Measurements from ENCODE around the gene NADSYN1.
"Not testable (repeated sequence)": the region's sequence is repeated elsewhere in the genome, so short reads cannot be mapped to it uniquely, and the experiment has no call there.

The NADSYN1 gene

DNA sequence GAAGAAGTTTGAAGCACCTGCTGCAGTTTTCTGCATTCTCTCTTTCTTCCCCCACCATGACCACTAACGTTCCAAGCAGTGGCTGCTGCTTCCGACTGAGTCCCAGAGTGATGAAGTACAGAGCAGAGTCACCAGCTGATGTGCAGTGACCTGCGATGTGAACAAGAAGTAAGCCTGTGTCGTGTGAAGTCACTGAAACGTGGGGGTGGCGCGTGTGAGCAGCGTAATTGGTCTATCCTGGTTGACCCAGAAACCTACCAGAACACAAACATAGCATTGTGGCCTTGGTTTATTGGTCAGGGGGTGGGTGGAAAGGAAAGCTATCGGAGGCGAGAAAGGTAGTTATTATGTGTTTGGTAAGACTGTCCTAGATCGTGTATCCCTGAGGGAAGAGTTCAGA lies 77.6 kb downstream of the NADSYN1 start:
- no peak for FAIRE-seq

DNA sequence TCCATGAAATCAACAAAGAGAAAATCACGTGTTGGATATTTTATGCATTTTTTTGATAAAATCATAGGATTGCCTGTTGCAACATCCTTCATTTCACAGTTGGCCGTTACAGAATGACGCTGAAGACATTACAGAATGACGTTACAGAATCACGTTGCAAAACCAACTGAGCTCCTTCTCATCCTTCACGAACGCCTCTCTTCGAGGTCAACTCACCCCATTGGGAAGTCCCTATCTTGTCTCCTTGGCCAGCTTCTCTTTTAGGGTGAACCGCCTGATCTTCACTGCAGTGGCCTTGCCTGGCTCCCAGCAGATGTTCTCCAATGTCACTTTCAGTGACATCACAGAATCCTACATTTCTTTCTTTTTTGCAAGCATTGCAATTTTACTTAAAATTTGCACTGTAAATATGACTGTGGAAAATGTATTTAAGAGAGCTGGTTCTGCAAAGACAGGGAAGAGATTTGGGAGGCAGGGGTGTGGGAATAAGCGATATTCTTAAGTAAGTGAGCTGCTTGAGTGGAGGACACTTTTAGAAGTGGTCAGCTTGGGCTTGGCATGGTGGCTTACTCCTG lies 79.1 kb downstream of the NADSYN1 start:
- FAIRE-seq, result no peak

DNA sequence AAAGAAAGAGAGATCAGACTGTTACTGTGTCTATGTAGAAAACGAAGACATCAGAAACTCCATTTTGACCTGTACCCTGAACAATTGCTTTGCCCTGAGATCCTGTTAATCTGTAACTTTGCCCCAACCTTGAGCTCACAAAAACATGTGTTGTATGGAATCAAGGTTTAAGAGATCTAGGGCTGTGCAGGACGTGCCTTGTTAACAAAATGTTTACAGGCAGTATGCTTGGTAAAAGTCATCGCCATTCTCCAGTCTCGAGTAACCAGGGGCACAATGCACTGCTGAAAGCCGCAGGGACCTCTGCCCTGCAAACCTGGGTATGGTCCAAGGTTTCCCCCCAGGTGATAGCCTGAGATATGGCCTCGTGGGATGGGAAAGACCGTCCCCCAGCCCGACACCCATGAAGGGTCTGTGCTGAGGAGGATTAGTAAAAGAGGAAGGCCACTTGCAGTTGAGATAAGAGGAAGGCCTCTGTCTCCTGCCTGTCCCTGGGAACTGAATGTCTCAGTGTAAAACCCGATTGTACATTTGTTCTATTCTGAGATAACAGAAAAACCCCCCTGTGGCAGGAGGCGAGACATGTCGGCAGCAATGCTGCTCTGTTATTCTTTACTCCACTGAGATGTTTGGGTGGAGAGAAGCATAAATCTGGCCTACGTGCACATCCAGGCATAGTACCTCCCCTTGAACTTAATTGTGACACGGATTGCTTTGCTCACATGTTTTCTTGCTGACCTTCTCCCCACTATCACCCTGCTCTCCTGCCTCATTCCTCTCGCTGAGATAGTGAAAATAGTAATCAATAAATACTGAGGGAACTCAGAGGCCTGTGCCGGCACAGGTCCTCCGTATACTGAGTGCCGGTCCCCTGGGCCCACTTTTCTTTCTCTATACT lies 82.0 kb downstream of the NADSYN1 start:
- FAIRE-seq, result not testable (repeated sequence)

DNA sequence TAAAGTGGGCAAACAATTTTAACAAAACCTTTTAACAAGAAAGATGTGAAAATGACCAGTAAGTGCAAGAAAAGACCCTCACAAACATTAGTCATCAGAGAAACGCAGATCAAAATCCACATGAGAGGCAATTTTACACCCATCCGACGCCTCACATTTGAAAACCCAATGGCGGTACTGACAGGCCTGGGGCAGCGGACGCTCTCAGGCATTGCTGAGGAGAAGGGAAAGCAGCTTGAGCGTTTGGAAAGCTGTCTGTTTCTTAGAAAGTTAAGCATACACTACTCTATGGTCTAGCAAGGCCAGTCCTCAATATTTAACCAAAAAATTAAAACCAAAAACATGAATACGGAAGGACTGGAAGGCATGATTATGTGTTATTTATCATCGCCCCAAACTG lies 82.8 kb downstream of the NADSYN1 start:
- FAIRE-seq, result no peak

DNA sequence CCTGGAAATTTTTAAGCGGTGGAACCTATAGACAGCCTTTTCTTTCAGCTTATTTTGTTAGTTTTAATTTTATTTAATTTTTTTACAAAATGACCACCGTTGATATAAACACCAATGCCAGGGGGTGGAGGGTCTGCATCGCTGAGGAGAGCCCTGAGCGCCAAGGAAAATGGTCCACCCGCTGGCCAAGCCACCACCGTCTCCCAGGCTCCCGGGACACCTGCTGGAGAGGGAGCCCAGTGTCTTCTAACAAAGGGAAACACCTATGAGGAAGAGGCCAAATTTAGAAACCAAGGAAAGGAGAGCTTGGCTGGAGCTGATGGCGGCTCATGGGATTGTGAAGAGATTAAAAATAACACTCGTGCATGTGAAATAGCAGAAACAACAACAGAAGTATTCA lies 84.5 kb downstream of the NADSYN1 start:
- FAIRE-seq, result no peak

DNA sequence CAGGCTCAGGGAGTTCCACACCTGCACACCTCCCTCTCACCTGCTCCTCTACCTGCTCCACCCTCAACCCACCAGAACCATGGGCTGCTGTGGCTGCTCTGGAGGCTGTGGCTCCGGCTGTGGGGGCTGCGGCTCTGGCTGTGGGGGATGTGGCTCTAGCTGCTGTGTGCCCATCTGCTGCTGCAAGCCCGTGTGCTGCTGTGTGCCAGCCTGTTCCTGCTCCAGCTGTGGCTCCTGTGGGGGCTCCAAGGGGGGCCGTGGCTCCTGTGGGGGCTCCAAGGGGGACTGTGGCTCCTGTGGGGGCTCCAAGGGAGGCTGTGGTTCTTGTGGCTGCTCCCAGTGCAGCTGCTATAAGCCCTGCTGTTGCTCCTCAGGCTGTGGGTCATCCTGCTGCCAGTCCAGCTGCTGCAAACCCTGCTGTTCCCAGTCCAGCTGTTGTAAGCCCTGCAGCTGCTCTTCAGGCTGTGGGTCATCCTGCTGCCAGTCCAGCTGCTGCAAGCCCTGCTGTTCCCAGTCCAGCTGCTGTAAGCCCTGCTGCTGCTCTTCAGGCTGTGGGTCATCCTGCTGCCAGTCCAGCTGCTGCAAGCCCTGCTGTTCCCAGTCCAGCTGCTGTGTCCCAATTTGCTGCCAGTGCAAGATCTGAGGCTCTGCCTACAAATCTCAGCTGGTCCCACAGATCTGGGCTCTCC lies 85.1 kb downstream of the NADSYN1 start, which contains the start of gene KRTAP5-8:
KRTAP5-8 (plus strand) TSS at position 49 of the 689 bp plus-strand sequence; CDS start at position 80, 31 bp downstream.
- not testable (repeated sequence) for FAIRE-seq

DNA sequence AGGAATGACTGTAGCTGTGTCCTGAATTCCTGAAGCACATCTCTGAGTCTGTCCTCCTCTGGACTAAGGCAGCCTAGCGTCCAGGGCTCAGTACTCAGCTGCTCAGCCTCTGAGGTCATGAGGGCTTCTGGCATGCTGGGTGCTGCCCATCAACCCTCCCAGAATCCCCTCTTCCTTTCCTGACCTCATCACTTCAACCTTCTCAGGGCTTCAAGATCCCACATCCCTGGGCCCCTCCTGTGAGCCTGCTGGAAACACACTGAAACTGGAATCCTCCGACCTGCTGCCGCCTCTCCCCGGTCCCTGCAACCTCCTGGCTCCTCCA lies 85.6 kb downstream of the NADSYN1 start:
- no peak for FAIRE-seq

DNA sequence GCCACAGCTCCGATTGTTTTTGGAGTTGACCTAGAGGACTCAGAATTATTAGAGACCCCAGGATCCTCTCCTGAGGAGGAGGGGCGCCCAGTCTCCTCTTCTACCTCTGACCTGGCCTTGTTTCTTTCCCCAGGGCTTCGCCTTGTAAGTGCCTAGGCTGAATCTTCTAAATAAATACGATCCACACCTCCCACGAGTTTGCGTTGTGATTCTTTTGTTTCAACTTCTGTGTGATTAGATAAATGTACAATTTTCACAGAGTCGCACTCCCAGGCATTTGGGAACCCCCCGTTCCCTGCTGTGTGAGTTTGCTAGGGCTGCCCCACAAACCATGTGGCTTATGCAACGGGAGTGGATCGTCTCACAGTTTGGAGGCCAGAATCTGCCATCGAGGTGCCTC lies 86.0 kb downstream of the NADSYN1 start:
- FAIRE-seq, result no peak

DNA sequence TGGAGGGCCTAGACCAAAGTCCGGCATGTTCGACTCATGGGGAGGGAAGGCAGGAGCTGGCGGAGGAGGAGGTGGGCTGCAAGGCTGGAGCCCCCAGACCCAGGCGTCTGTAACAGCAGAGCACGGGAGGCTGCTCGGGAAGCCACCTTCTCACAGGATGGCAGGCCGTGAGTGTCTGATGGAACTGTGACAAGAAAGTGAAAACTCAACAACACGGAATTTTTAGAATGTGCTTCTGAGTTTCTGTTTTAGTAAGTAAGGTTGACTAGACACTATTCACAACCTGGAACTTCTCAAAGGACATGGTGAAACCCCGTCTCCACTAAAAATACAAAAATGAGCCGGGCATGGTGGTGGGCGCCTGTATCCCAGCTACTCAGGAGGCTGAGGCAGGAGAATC lies 87.0 kb downstream of the NADSYN1 start:
- not testable (repeated sequence) for FAIRE-seq

DNA sequence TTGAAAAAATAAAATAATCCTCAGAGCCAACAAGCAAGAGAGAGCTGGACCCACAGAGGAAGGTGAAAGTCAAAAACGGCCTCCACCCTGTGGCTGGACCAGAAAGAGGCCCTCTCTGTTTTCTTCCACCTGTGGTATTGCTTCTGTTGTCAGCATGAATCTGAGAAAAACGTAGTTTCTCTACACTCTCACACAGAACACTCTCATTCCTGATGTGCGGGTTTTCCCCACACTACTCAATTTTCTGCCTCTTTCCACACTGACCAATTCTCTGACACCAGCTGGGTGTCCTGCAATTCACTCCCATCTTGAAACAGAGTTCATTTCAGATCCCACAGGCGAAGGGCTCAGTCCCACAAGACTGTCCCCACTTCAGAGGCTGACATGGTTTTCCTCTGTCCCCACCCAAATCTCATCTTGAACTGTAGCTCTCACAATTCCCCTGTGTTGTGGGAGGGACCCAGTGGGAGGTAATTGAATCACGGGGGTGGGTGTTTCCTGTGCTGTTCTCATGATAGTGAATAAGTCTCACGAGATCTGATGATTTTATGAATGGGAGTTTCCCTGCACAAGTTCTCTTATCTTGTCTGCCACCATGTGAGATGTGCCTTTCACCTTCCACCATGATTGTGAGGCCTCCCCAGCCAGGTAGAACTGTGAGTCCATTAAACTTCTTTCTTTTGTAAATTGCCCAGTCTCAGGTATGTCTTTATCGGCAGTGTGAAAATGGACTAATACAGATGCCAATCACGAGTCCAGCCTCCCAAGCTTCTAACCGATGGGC lies 87.7 kb downstream of the NADSYN1 start:
- not testable (repeated sequence) for FAIRE-seq

DNA sequence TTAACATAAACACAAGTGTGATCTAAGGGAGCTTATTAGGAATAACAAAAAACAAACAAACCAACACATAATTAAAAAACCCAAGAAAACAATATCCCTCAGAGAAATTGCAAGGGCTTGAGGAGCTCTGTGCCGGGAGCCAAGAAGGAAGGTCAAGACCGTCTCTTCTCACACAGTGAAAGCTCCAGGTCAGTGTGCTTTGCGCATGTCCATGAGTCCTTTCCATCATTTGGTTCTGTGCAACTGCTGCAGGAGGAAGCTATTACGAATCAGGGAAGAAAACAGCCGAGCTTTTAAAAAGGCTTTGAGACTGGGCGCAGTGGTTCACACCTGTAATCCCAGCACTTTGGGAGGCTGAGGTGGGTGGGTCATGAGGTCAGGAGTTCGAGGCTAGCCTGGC lies 89.4 kb downstream of the NADSYN1 start:
- FAIRE-seq, result no peak

DNA sequence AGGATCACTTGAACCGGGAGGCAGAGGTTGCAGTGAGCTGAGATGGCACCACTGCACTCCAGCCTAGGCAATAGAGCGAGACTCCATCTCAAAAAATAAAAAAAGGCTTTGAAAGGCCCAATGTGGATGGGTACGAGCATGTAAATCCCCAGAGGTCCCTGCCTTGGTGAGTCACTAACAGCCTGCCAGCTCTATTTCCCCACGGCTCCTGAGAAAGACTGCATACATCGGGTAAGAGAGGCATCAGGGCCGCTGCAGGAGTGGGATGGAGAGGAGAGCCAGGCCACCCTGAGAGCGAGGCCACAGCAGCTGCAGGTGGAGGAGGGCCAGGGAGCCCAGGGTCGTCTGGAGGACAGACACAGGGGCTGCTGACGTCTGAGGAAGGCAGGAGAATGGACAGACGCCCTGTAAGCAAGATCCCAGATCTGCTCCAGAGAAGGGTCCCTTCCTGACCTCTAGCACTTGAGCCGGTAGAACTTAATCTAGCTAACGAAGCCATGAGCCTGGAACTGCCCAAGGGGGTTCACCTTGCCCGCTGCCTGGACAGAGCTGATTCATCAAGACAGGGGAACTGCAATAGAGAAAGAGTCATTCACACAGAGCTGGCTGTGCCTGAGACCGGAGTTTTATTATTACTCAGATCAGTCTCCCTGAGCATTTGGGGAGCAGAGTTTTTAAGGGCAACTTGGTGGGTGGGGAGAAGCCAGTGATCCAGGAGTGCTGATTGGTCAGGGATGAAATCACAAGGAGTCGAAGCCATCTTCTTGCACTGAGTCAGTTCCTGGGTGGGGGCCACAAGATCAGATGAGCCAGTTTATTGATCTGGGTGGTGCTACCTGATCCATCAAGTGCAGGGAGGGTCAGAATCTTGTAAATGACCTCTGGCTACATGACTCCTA lies 90.1 kb downstream of the NADSYN1 start:
- no peak for FAIRE-seq

DNA sequence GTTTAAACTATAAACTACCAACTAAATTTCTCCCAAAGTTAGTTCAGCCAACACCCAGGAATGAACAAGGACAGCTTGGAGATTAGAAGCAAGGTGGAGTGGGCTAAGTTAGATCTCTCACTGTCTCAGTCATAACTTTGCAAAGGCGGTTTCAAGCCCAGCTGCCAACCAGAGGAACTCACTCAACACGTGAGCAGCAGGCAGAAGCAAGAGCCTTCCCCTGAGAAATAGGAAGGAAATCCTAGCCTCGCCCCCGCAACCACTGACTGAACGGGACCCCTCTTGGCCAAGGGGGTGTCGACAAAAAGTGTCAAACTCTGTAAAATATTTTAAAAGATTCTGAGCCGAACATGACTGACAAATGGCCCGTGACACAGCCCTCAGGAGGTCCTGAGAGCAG lies 90.9 kb downstream of the NADSYN1 start:
- no peak for FAIRE-seq

DNA sequence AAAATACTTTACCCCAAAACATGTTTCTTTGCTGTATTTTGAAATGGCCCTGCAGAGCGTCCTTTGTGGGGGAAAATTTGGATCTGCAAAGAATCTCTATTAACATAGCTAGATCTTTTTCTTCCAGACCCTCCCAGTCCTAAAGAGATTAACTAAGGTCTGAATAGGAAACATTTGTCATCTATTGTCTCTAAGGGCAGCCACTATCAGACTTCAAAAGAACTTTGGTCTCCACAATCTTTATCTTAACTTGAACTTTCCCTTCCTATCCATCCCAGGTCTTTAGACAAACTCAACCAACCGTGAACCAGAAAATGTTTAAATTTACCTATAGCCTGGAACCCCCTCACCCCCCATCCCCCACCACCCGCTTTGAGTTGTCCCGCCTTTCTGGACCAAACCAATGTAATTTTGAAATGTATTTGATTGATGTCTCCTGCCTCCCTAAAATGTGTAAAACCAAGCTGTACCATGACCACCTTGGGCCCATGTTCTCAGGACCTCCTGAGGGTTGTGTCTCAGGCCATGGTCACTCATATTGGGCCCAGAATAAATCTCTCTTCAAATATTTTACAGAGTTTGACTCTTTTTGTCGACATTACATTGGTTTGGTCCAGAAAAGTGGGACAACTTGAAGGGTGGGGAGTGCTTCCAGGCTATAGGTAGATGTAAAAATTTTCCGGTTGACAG lies 91.7 kb downstream of the NADSYN1 start:
- no peak for FAIRE-seq

DNA sequence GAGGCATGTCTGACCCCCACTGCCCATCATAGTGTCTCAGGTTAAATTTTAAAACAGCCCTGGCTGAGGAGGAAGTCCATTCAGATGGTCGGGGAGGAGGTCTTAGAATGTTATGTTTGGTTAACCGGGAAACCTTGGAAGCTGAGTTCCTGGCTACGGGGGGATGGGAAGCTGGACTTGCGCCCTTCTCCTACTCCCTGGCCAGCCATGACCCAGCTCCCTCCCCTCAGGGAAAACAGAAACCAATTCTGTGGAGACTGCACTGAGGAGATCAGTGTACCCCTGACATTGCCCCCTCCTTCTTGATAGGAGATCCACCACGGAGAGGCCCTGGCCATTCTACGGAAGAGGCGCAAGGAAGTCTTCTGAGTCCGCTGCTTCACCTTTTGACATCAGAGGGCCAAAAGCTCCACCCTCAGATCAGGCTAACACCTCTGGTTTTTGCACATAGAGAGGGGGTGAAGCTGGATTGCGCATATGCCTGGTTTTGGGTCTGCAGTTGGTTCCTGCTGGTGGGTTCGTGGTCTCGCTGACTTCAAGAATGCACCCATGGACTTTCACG lies 92.5 kb downstream of the NADSYN1 start:
- FAIRE-seq, result no peak

DNA sequence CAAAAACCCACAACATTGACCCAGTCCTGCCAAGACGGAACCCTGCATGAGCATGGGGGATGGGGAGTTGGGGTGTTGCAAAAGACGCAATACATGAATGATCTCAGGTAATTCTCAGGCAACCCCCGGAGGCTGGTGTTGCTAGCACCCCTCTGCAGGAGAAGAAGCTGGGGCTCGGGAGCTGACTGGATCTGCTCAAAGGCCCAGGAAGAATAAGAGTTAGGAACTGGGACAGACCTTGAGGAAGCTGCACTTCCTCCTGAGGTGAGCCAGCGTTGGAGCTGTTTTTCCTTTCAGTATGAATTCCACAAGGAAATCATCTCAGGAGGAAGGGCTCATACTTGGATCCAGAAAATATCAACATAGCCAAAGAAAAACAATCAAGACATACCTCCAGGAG lies 95.1 kb downstream of the NADSYN1 start, which contains the start of gene KRTAP5-9:
KRTAP5-9 (plus strand) TSS at position 301 of the 400 bp plus-strand sequence. CDS start 238 bp downstream, outside the sequence.
- FAIRE-seq, result no peak

DNA sequence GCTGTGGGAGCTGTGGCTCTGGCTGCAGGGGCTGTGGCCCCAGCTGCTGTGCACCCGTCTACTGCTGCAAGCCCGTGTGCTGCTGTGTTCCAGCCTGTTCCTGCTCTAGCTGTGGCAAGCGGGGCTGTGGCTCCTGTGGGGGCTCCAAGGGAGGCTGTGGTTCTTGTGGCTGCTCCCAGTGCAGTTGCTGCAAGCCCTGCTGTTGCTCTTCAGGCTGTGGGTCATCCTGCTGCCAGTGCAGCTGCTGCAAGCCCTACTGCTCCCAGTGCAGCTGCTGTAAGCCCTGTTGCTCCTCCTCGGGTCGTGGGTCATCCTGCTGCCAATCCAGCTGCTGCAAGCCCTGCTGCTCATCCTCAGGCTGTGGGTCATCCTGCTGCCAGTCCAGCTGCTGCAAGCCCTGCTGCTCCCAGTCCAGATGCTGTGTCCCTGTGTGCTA lies 95.7 kb downstream of the NADSYN1 start:
- FAIRE-seq, result no peak

All from A204.1 (cell line).